ENCODE data around the gene FBRSL1.

GRCh38 chr12:132475304-132476037, 14.5 kb upstream of the FBRSL1 start:
- TF ChIP-seq CTCF (IDR thresholded peaks at IDR 0.05; ENCODE audit: low read length) = no peak
- no peak for TF ChIP-seq EZH2 (optimal IDR thresholded peaks at IDR 0.05; ENCODE audit: low read depth, low read length)
